Osteoblast (primary cell): ENCODE measurements around the gene LRP1. TPM values are rescaled to one million over a fixed set of nuclear protein-coding genes. Genes with fewer than 3 reads are reported as not detected.

Experiments
- DNase-seq: peaks from one replicate; pipeline ENCODE4 v3.0.0; 2011; ENCODE audit warnings: low spot score, mixed read lengths; ENCODE audit not compliant: insufficient read length; ENCODE audit errors: missing footprints
- H2AFZ ChIP-seq: 2 replicates; pipeline ENCODE4 v1.6.0; 2011; ENCODE audit warnings: mild to moderate bottlenecking, low read length
- H3K27ac ChIP-seq: 2 replicates; pipeline ENCODE4 v1.5.1; 2011; ENCODE audit warnings: mild to moderate bottlenecking, low read depth, low read length, moderate library complexity
- H3K27me3 ChIP-seq: 2 replicates; pipeline ENCODE4 v1.6.0; 2012; ENCODE audit warnings: mild to moderate bottlenecking, control low read depth, inconsistent platforms, low read length, moderate library complexity; ENCODE audit not compliant: insufficient read depth
- H3K36me3 ChIP-seq: 2 replicates; pipeline ENCODE4 v1.5.1; 2011; ENCODE audit warnings: mild to moderate bottlenecking, low read length, control low read depth, moderate library complexity; ENCODE audit not compliant: insufficient read depth
- H3K4me1 ChIP-seq: 2 replicates; pipeline ENCODE4 v1.5.1; 2011; ENCODE audit warnings: mild to moderate bottlenecking, low read length, control low read depth, moderate library complexity; ENCODE audit not compliant: insufficient read depth
- H3K4me2 ChIP-seq: 2 replicates; pipeline ENCODE4 v1.6.0; 2011; ENCODE audit warnings: mild to moderate bottlenecking, low read length; ENCODE audit not compliant: insufficient read depth
- H3K4me3 ChIP-seq: fragments of 200-600 bp; sonication (generic); 3 replicates; pipeline ENCODE4 v1.5.1; 2012; ENCODE audit warnings: mild to moderate bottlenecking, low read length, inconsistent platforms; ENCODE audit not compliant: insufficient read depth
- H3K79me2 ChIP-seq: 2 replicates; pipeline ENCODE4 v1.6.0; 2012; ENCODE audit warnings: mild to moderate bottlenecking, low read length, control low read depth, inconsistent platforms; ENCODE audit not compliant: insufficient read depth
- H3K9me3 ChIP-seq: 2 replicates; pipeline ENCODE4 v1.5.1; 2011; ENCODE audit warnings: low read depth, low read length, control low read depth
- H4K20me1 ChIP-seq: 2 replicates; pipeline ENCODE4 v1.6.0; 2012; ENCODE audit warnings: mild to moderate bottlenecking, low read length, control low read depth; ENCODE audit not compliant: insufficient read depth
- CTCF ChIP-seq: IDR thresholded peaks from 2 replicates; pipeline ENCODE4 v1.5.1; 2011; ENCODE audit warnings: mild to moderate bottlenecking, low read depth, low read length, moderate library complexity; ENCODE audit errors: extremely low read depth
- total RNA-seq: library from RNA; depleted of rRNA; stranded (reverse); fragments of >200 nt; gene quantifications from 2 replicates; pipeline ENCODE4 v1.2.3, GENCODE V29; 2012

The LRP1 gene
- total RNA-seq, 1 donor = 744 TPM

DNA sequence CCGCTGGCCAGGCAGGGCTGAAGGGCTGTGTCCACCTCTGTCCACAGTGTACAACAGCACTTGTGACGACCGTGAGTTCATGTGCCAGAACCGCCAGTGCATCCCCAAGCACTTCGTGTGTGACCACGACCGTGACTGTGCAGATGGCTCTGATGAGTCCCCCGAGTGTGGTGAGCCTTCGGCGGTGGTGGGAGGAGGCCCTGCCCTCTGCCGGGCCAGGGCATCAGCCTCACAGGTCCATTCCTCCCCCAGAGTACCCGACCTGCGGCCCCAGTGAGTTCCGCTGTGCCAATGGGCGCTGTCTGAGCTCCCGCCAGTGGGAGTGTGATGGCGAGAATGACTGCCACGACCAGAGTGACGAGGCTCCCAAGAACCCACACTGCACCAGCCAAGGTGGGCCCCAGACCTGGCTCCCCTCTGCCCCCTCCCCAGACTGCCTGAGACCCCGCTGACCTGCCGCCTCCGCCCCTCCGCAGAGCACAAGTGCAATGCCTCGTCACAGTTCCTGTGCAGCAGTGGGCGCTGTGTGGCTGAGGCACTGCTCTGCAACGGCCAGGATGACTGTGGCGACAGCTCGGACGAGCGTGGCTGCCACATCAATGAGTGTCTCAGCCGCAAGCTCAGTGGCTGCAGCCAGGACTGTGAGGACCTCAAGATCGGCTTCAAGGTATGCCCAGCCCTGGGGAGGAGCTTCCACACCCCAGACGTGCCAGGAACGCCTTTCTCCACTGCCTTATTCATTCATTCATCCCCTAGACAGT is 67.5 kb downstream of the LRP1 start:
- Histone ChIP-seq H3K4me2 (no peak overlapping the region), H3K36me3 (peaks cover 97% of the 10 kb centered on the region), H3K9me3 (no peaks in the 10 kb centered on the region), H4K20me1 (peaks cover 57% of the 10 kb centered on the region), H3K4me3 (no peak overlapping the region), H3K79me2 (peaks cover 46% of the 10 kb centered on the region), H3K27me3 (no peaks in the 10 kb centered on the region), H3K4me1 (no peaks in the 10 kb centered on the region), H2AFZ (no peak overlapping the region), H3K27ac (no peak overlapping the region)
- TF ChIP-seq CTCF = no peak
- DNase-seq = no peak

DNA sequence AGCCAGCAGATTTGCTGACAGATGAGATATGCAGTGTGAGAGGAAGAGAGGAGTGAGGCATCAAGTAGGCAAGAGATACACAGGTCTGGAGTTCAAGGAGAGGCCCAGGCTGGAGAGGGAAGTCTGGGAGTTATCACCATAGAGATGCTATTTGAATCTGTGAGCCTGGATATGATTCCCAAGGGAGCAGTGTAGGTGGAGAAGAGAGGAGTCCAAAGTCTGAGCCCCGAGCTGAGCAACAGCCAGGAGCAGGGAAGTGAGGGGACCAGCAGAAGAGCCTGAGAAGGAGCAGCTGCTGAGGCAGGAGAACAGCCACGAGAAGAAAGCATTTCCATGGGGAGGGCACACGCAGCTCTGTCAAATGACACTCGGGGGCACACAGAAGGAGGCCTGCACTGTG is 68.2 kb downstream of the LRP1 start:
- H3K9me3 ChIP-seq = no peaks in the 10 kb centered on the region
- no peak overlapping the region for H2AFZ ChIP-seq
- no peak for DNase-seq
- no peak overlapping the region for H3K4me3 ChIP-seq
- H3K79me2 ChIP-seq = peaks cover 49% of the 10 kb centered on the region
- TF ChIP-seq CTCF = no peak
- H4K20me1 ChIP-seq = peaks cover 57% of the 10 kb centered on the region
- H3K36me3 ChIP-seq = peaks cover 97% of the 10 kb centered on the region
- H3K4me1 ChIP-seq = no peaks in the 10 kb centered on the region
- no peak overlapping the region for H3K27ac ChIP-seq
- no peak overlapping the region for H3K4me2 ChIP-seq
- no peaks in the 10 kb centered on the region for H3K27me3 ChIP-seq

DNA sequence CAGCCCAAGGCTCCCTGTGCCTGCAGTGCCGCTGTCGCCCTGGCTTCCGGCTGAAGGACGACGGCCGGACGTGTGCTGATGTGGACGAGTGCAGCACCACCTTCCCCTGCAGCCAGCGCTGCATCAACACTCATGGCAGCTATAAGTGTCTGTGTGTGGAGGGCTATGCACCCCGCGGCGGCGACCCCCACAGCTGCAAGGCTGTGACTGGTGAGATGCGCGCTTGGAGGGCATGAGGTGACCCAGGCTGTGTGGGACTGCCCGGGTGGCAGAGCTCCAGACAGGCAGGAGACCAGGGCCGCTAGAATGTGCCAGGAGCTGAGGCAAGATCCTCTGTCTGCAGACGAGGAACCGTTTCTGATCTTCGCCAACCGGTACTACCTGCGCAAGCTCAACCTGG is 68.7 kb downstream of the LRP1 start:
- Histone ChIP-seq H3K27ac (no peak overlapping the region), H3K4me1 (no peaks in the 10 kb centered on the region), H3K4me3 (no peak overlapping the region), H3K4me2 (no peak overlapping the region), H3K9me3 (no peaks in the 10 kb centered on the region), H4K20me1 (peaks cover 55% of the 10 kb centered on the region), H3K79me2 (peaks cover 48% of the 10 kb centered on the region), H2AFZ (no peak overlapping the region), H3K27me3 (no peaks in the 10 kb centered on the region), H3K36me3 (peaks cover 97% of the 10 kb centered on the region)
- no peak for DNase-seq
- TF ChIP-seq CTCF = no peak

- no peak overlapping the region for H3K27ac ChIP-seq
- no peak overlapping the region for H3K4me2 ChIP-seq
- TF ChIP-seq CTCF = no peak
- no peaks in the 10 kb centered on the region for H3K27me3 ChIP-seq
- peaks cover 45% of the 10 kb centered on the region for H3K79me2 ChIP-seq
- H3K9me3 ChIP-seq = no peaks in the 10 kb centered on the region
- no peak overlapping the region for H3K4me3 ChIP-seq
- H4K20me1 ChIP-seq = peaks cover 44% of the 10 kb centered on the region
- H2AFZ ChIP-seq = no peak overlapping the region
- no peaks in the 10 kb centered on the region for H3K4me1 ChIP-seq
- DNase-seq = no peak
- H3K36me3 ChIP-seq = peaks cover 98% of the 10 kb centered on the region
These were observed 70.0 kb downstream of the LRP1 start for GRCh38 chr12:57198329-57198728.
